GM21528 (cell line): Measurements from ENCODE around the gene NCDN.
A peak's percentile ranks its signal among the peaks of the same experiment; 100 is the strongest.
"Not testable (repeated sequence)": the region's sequence is repeated elsewhere in the genome, so short reads cannot be mapped to it uniquely, and the experiment has no call there.

Experiments used
- ATAC-seq: cut with Tn5 transposase; IDR thresholded peaks from one replicate; pipeline ENCODE4 v1.9.1; 2021; ENCODE audit warnings: mild to moderate bottlenecking, moderate library complexity; ENCODE audit not compliant: unreplicated experiment, low FRiP score

NCDN gene

GRCh38 chr1:35567947-35568558 lies 10.5 kb downstream of the NCDN start:
- ATAC-seq: no peak

GRCh38 chr1:35568975-35569395 lies 11.4 kb downstream of the NCDN start:
- ATAC-seq: no peak

- ATAC-seq: no peak
Observed at GRCh38 chr1:35569936-35570335, 12.3 kb downstream of the NCDN start.

- ATAC-seq: no peak
Observed at GRCh38 chr1:35570589-35571137, 13.1 kb downstream of the NCDN start.

- ATAC-seq: no peak
Observed at GRCh38 chr1:35571263-35571662, 13.7 kb downstream of the NCDN start.

GRCh38 chr1:35572296-35572695 lies 14.7 kb downstream of the NCDN start:
- no peak for ATAC-seq

GRCh38 chr1:35573198-35574124 lies 15.9 kb downstream of the NCDN start, which contains the start of gene TFAP2E:
TFAP2E (plus strand) TSS chr1:35573314; CDS start chr1:35573578, 264 bp downstream.
- no peak for ATAC-seq

- ATAC-seq: no peak
Observed at GRCh38 chr1:35574125-35574654, 16.6 kb downstream of the NCDN start.

GRCh38 chr1:35574655-35575415 lies 17.2 kb downstream of the NCDN start:
- no peak for ATAC-seq

GRCh38 chr1:35575416-35575958 lies 17.9 kb downstream of the NCDN start:
- ATAC-seq: no peak

GRCh38 chr1:35576061-35576765 lies 18.6 kb downstream of the NCDN start:
- ATAC-seq: no peak

GRCh38 chr1:35576766-35577070 lies 19.1 kb downstream of the NCDN start:
- ATAC-seq: not testable (repeated sequence)

GRCh38 chr1:35577071-35577998 lies 19.7 kb downstream of the NCDN start:
- peak; percentile 74 for ATAC-seq

- no peak for ATAC-seq
Observed at GRCh38 chr1:35580949-35581388, 23.4 kb downstream of the NCDN start.

- not testable (repeated sequence) for ATAC-seq
Observed at GRCh38 chr1:35581621-35582020, 24.0 kb downstream of the NCDN start.

GRCh38 chr1:35585281-35585680 lies 27.7 kb downstream of the NCDN start:
- ATAC-seq: no peak

- not testable (repeated sequence) for ATAC-seq
Observed at GRCh38 chr1:35585805-35586204, 28.2 kb downstream of the NCDN start.

GRCh38 chr1:35586808-35587207 lies 29.2 kb downstream of the NCDN start:
- ATAC-seq: no peak

GRCh38 chr1:35587736-35588135 lies 30.1 kb downstream of the NCDN start:
- no peak for ATAC-seq
